ENCODE data around the gene STK32C.
"Not testable (repeated sequence)": the region's sequence is repeated elsewhere in the genome, so short reads cannot be mapped to it uniquely, and the experiment has no call there.

The STK32C gene

GRCh38 chr10:132169031-132169765 lies 138.6 kb downstream of the STK32C start:
- no peak for DNase-seq (ENCODE audit: low spot score)

GRCh38 chr10:132168571-132169030 lies 139.1 kb downstream of the STK32C start:
- no peak for DNase-seq (ENCODE audit: low spot score)

DNA sequence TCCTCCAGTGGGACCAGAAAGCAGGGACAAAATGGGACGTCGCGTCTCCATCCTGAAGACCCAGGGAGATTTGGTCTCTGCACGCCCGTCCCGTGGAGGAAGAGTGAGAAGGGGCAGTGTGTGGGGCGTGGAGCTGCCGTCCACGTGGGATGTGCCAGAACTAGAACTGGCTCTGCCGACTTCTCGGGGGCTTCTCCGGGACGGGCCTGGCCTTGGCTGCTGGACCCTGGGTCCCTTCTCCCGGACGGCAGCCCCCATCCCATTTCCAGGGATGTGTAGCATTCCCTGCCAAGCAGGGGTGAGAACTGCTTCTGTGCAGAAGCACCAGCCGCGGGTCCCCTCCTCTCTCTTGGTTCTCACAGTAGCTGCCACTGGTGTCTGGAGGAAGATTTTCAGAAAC lies 139.8 kb downstream of the STK32C start:
- no peak for DNase-seq (ENCODE audit: low spot score)

- DNase-seq (ENCODE audit: low spot score) = no peak
These were observed 140.6 kb downstream of the STK32C start for GRCh38 chr10:132167041-132167674.

DNA sequence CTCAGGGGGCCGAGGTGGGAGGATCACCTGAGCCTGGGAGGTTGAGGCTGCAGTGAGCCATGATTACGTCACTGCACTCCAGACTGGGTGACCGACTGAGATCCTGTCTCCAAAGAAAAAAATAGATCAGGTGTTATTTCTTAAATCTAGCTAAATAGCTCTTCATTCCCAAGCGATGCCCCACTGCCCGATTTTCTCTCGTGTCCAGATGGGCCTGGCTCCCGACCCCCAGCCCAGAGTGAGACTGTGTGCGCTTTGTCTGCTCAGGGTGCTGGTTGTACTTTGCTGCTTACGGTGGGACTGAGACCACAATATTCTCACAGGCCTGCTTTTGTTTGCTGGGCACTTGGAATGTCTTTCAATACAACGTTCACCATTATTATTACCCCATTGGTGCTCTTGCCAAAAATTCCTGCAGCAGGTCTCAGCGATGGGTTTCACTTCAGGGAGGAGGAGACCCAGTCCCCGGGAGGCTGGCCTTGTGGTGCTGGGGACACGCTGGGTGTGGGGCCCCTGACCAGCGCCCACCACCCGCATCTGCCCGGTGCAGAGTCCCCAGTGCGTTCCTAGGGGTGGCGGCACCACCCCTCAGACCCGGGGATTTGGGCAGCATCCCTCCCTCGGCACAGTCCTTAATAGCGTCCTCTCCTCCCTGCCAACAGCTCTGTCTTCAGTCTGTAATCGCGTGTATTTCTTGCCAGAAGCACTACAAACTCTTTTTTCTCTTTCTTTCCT lies 141.4 kb downstream of the STK32C start:
- DNase-seq (ENCODE audit: low spot score) = no peak

GRCh38 chr10:132165416-132165980 lies 142.3 kb downstream of the STK32C start:
- no peak for DNase-seq (ENCODE audit: low spot score)

GRCh38 chr10:132164761-132165278 lies 142.9 kb downstream of the STK32C start:
- DNase-seq (ENCODE audit: low spot score) = no peak

GRCh38 chr10:132163826-132164515 lies 143.8 kb downstream of the STK32C start:
- no peak for DNase-seq (ENCODE audit: low spot score)

DNA sequence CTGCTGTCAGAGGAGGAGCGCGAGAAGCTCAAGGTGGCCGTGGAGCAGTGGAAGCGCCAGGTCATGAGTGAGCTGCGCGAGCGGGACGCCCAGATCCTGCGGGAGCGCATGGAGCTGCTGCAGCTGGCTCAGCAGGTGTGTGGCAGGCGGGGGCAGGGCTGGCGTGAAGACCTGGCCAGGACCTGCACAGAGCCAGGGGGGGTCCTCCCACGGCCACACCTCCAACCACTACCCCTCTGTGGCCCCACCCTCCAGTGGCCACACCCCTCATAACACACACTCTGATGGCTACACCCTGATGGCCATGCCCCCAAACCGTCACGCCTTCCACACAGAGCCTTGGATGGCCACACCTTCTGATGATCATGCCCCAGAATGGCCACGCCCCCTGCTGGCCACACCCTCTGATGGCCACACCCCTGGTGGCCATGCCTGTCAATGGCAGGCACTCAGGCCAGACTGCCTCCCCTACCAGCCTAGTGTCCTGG lies 144.4 kb downstream of the STK32C start:
- peak; percentile 86 for DNase-seq (ENCODE audit: low spot score)

DNA sequence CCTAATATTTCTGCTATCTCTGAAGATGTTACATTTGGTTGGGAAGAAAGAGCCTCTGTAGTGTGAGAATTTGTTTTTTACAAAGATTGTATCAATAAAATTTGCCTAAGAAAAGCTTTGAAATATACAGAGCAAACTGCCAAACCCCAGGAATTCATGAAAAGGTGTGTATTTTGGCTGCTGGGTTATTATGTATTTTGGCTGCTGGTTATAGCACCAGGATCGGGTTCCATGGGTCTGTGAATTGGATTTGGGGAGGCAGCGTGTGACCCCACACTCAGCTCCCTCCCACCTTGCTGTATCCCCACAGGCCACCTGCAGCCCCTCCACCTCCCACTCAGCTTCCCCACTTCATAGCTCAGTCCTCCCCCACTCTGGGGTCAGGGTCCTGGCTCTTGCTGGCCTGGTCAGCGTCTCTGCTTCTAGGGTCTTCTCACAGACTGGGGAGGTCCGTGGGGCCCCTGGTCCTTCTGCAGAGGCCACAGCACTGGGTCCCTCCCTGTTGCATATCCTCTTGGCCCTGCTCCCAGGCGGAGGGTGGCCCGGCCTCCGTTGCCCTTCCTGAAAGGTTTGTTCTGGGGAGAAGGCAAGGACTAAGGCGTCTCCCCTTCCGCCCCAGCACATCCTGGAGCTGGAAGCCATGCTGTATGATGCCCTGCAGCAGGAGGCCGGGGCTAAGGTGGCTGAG lies 145.0 kb downstream of the STK32C start:
- no peak for DNase-seq (ENCODE audit: low spot score)

DNA sequence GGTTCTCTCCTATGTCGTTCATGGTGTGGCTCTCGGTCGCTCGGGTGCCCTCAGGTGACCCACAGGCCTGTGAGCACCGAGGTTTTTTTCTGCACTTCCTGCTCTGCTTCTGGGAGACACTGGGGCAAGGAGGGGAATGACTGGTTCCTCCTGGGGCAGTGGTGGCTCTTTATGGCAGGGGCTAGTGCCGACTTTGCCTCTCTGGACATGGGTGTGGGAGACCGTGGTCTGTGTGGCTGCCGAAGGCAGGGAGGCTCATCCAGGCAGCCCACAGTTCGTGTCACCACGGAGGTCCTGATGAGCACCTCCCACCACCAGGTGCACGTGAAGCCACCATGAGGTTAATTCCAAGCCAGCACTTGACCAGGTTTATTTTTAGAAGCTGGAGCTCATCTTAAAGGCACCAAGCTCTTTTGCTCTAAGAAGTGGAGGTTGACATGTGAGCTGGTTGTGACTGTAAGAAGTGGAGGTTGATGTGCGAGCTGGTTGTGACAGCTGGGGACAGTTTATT lies 145.7 kb downstream of the STK32C start:
- no peak for DNase-seq (ENCODE audit: low spot score)

DNA sequence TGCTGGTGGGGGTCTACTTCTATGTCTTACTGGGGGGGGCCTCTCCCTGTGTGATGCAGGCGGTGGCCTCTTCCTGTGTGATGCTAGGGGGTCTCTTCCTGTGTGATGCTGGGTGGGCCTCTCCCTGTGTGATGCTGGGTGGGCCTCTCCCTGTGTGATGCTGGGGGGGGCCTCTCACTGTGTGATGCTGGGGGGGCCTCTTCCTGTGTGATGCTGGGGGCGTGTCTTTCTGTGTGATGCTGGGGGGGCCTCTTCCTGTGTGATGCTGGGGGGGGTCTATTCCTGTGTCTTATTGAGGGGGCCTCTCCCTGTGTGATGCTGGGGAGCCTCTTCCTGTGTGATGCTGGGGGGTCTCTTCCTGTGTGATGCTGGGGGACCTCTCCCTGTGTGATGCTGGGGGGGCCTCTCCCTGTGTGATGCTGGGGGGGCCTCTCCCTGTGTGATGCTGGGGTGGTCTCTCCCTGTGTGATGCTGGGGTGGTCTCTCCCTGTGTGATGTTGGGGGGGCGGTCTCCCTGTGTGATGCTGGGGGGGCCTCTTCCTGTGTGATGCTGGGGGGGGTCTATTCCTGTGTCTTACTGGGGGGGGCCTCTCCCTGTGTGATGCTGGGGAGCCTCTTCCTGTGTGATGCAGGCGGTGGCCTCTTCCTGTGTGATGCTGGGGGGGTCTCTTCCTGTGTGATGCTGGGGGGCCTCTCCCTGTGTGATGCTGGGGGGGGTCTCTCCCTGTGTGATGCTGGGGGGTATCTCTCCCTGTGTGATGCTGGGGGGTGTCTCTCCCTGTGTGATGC lies 146.7 kb downstream of the STK32C start:
- not testable (repeated sequence) for DNase-seq (ENCODE audit: low spot score)

DNA sequence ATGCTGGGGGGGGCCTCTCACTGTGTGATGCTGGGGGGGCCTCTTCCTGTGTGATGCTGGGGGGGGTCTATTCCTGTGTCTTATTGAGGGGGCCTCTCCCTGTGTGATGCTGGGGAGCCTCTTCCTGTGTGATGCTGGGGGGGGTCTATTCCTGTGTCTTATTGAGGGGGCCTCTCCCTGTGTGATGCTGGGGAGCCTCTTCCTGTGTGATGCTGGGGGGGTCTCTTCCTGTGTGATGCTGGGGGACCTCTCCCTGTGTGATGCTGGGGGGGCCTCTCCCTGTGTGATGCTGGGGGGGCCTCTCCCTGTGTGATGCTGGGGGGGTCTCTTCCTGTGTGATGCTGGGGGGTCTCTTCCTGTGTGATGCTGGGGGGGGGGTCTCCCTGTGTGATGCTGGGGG lies 147.5 kb downstream of the STK32C start:
- DNase-seq (ENCODE audit: low spot score) = not testable (repeated sequence)

GRCh38 chr10:132159302-132160230 lies 148.2 kb downstream of the STK32C start:
- not testable (repeated sequence) for DNase-seq (ENCODE audit: low spot score)

- DNase-seq (ENCODE audit: low spot score) = no peak
These were observed 148.9 kb downstream of the STK32C start for GRCh38 chr10:132158823-132159222.

GRCh38 chr10:132158122-132158741 lies 149.5 kb downstream of the STK32C start:
- no peak for DNase-seq (ENCODE audit: low spot score)

Data from ecto neural progenitor cell (in vitro differentiated cells).